ENCODE data around the gene LPP. TPM values are rescaled to one million over a fixed set of nuclear protein-coding genes. Genes with fewer than 3 reads are reported as not detected.
"Not testable (repeated sequence)": the region's sequence is repeated elsewhere in the genome, so short reads cannot be mapped to it uniquely, and the experiment has no call there.

Gene LPP
- total RNA-seq, 1 donor from 2014 or later: 218 TPM

DNA sequence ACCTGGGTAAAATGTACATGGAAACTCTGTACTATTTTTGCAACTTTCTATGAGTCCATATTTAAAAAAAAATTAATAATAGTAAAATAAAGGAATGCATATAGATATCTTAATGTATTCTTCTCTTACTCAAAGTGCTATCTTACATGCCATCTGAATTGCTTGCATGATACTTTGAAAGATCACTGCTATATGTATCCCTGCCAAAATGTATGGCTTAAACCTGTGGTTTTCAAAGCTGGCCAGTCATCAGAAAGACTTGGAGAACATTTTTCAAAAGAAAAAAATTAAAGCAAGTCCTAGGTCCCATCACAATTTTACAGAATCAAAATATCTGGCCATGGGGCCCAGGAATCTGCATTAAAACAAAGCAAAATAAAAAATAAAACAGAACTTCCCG is 262.1 kb downstream of the LPP start:
- TF ChIP-seq, protein P1, sequence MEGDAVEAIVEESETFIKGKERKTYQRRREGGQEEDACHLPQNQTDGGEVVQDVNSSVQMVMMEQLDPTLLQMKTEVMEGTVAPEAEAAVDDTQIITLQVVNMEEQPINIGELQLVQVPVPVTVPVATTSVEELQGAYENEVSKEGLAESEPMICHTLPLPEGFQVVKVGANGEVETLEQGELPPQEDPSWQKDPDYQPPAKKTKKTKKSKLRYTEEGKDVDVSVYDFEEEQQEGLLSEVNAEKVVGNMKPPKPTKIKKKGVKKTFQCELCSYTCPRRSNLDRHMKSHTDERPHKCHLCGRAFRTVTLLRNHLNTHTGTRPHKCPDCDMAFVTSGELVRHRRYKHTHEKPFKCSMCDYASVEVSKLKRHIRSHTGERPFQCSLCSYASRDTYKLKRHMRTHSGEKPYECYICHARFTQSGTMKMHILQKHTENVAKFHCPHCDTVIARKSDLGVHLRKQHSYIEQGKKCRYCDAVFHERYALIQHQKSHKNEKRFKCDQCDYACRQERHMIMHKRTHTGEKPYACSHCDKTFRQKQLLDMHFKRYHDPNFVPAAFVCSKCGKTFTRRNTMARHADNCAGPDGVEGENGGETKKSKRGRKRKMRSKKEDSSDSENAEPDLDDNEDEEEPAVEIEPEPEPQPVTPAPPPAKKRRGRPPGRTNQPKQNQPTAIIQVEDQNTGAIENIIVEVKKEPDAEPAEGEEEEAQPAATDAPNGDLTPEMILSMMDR (IDR thresholded peaks at IDR 0.05; ENCODE audit: insufficient read depth, low read length, poor library complexity, severe bottlenecking): no peak
- DNase-seq (ENCODE audit: low read depth): no peak
- Histone ChIP-seq H3K4me3 (ENCODE audit: low read depth, low read length) (no peak overlapping the region), H3K36me3 (ENCODE audit: control insufficient read depth, insufficient read depth, low read length) (no peaks in the 10 kb centered on the region), H3K27me3 (ENCODE audit: control insufficient read depth, insufficient read depth, low read length) (no peaks in the 10 kb centered on the region)

DNA sequence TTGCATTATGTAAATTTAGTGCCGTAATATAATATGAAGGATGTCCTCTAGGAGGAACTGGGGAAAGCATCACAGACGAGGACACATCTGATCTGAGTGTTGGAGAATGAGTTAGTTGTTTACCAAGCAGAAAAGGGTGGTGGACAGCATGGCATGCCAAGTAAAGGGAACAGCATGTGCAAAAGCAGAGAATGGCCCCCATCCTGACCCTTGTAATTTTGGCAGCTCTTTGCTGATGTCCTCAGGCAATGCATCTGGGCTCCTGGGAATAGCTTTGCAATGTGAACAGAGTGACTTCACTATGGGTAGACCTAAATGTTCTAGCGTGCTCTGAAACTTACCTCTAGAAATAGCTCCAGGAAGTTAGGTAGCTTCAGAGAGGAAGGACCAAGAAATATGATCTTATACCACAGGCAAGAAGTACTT is 263.3 kb downstream of the LPP start:
- Histone ChIP-seq H3K36me3 (ENCODE audit: control insufficient read depth, insufficient read depth, low read length) (no peaks in the 10 kb centered on the region), H3K4me3 (ENCODE audit: low read depth, low read length) (no peak overlapping the region), H3K27me3 (ENCODE audit: control insufficient read depth, insufficient read depth, low read length) (no peaks in the 10 kb centered on the region)
- DNase-seq (ENCODE audit: low read depth): no peak
- TF ChIP-seq, protein P1 (IDR thresholded peaks at IDR 0.05; ENCODE audit: insufficient read depth, low read length, poor library complexity, severe bottlenecking): no peak

DNA sequence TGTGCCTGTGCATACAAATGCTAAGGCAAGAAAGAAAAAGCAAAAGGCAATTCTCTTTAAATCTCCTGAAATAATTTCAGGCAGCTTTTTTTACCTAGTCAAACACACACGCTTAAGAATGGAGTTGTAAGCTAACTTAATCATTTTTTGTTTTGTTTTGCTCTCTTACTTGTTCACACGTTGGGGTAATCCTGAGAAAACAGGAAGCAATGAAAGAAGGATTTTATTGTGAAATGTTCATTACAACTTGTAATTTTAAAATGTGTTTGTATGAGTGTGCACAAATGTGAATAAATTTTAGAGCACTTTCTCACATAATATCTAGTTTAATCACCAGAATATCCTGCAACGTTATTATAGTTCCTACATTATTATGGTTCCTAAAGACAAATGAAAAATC is 263.8 kb downstream of the LPP start:
- no peak for DNase-seq (ENCODE audit: low read depth)

DNA sequence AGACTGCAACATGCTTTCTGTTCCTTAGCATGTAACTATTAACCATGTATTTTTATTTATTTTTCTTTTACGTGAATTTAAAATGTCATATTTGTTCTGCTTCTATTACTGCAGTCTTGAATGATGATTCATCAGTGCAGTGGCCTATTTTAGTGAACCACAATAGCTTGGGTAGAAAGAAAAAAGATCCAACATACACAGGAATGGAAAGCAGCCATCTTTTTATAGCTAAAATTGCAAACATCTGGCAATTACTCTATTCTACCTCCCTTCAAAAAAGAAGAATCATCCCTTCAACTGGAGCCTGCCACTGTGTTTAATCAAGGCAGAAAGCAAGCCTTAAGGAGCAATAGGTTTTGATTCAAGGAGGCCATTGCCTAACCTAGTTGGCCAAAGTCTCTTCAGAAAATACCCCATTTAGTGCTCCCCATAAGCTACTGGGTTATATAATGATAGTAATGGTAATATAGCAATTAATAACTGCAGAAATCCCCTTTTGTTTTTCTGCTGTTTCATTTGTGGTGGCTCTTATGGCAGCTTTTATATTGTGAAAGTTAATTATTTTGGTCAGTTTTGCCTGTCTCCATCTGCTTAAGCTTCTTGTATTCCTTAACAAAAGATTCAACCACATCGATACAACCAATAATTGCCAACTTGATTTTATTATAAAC is 267.3 kb downstream of the LPP start:
- peak; percentile 25 for DNase-seq (ENCODE audit: low read depth)
- no peak overlapping the region for H3K4me3 ChIP-seq (ENCODE audit: low read depth, low read length)

More for the DNA sequence above, 263.8 kb downstream of the LPP start:
- H3K27me3 ChIP-seq (ENCODE audit: control insufficient read depth, insufficient read depth, low read length): no peaks in the 10 kb centered on the region
- TF ChIP-seq, protein P1 (IDR thresholded peaks at IDR 0.05; ENCODE audit: insufficient read depth, low read length, poor library complexity, severe bottlenecking): no peak
- H3K36me3 ChIP-seq (ENCODE audit: control insufficient read depth, insufficient read depth, low read length): no peaks in the 10 kb centered on the region
- H3K4me3 ChIP-seq (ENCODE audit: low read depth, low read length): no peak overlapping the region

DNA sequence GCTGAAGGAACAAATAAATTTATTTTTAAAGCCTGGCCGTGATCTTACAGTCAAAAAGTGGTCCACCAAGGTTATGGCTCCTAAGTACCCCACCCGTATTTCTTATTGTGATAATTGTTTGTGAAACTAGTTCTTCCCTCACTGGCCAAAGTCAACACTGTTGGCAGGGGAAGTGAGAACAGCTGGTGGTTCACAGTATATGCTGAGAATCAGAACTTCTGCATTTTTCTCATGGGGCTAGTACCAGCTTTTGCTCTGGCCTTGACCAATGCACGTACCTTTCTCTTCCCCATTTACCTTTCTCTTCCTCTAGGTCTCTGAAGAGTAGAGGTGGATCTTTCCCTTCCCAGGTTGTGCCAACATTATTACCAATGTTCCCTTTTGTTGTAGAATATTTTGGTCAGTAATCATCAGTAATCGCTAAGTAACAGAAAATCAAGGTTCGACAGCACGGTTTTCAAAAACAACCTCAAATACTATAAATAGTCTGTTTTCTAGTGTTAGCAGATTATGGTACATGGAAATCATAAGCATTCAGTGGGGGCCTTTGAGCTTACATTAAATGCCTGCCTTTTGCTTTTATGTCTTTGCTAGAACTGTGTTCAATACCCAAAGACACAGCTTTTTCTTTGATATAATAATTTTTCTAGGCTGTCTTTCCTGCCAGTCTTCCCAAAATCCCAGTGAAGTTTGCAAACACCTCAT is 268.0 kb downstream of the LPP start:
- Histone ChIP-seq H3K4me3 (ENCODE audit: low read depth, low read length) (no peak overlapping the region), H3K36me3 (ENCODE audit: control insufficient read depth, insufficient read depth, low read length) (no peaks in the 10 kb centered on the region), H3K27me3 (ENCODE audit: control insufficient read depth, insufficient read depth, low read length) (no peaks in the 10 kb centered on the region)
- no peak for DNase-seq (ENCODE audit: low read depth)
- TF ChIP-seq, protein P1 (IDR thresholded peaks at IDR 0.05; ENCODE audit: insufficient read depth, low read length, poor library complexity, severe bottlenecking): no peak

More for the DNA sequence above, 267.3 kb downstream of the LPP start:
- TF ChIP-seq, protein P1 (IDR thresholded peaks at IDR 0.05; ENCODE audit: insufficient read depth, low read length, poor library complexity, severe bottlenecking): no peak
- H3K27me3 ChIP-seq (ENCODE audit: control insufficient read depth, insufficient read depth, low read length): no peaks in the 10 kb centered on the region
- H3K36me3 ChIP-seq (ENCODE audit: control insufficient read depth, insufficient read depth, low read length): no peaks in the 10 kb centered on the region

DNA sequence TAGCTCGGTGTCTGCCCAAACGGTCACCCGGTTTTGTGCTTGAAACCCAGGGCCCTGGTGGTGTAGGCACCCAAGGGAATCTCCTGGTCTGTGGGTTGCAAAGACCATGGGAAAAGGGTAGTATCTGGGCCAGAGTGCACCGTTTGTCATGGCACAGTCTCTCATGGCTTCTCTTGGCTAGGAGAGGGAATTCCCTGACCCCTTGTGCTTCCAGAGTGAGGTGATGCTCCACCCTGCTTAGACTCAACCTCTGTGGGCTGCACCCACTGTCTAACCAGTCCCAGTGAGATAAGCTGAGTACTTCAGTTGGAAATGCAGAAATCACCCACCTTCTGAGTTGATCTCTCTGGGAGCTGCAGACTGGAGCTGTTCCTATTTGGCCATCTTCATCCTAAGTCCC is 274.0 kb downstream of the LPP start:
- not testable (repeated sequence) for H3K36me3 ChIP-seq (ENCODE audit: control insufficient read depth, insufficient read depth, low read length); H3K4me3 ChIP-seq (ENCODE audit: low read depth, low read length); DNase-seq (ENCODE audit: low read depth); H3K27me3 ChIP-seq (ENCODE audit: control insufficient read depth, insufficient read depth, low read length)

Data from kidney epithelial cell (primary cell).